Superior temporal gyrus (tissue), 1 donor: ENCODE data around the gene LSM14B.
A peak's percentile ranks its signal among the peaks of the same experiment; 100 is the strongest.
"Not testable (repeated sequence)": the region's sequence is repeated elsewhere in the genome, so short reads cannot be mapped to it uniquely, and the experiment has no call there.

Experiments used
- DNase-seq: peaks from one replicate; pipeline ENCODE4 v3.0.0-alpha.2; 2016; ENCODE audit errors: extremely low spot score

Gene LSM14B

GRCh38 chr20:62112368-62112767 is 9.9 kb upstream of the LSM14B start:
- no peak for DNase-seq

DNA sequence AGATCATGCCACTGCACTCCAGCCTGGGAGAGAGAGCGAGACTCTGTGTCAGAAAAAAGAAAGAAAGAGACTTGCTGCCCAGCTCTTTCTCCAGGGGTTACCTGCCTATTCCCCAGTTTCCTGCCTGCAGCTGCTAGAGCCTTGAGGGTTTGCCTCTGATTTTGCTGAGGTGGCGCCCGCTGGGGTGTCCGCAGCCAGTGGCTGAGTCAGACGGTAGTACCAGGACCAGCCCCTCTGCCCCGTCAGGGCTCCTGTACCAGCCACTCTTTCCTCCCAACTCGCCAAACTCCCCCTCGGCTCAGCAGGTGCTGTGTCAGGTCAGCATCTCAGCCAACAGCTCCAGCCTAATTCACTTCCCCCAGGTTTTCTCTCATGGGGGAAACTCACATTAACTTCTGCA is 7.4 kb upstream of the LSM14B start:
- DNase-seq = no peak

GRCh38 chr20:62115800-62116407 is 6.4 kb upstream of the LSM14B start:
- DNase-seq = not testable (repeated sequence)

DNA sequence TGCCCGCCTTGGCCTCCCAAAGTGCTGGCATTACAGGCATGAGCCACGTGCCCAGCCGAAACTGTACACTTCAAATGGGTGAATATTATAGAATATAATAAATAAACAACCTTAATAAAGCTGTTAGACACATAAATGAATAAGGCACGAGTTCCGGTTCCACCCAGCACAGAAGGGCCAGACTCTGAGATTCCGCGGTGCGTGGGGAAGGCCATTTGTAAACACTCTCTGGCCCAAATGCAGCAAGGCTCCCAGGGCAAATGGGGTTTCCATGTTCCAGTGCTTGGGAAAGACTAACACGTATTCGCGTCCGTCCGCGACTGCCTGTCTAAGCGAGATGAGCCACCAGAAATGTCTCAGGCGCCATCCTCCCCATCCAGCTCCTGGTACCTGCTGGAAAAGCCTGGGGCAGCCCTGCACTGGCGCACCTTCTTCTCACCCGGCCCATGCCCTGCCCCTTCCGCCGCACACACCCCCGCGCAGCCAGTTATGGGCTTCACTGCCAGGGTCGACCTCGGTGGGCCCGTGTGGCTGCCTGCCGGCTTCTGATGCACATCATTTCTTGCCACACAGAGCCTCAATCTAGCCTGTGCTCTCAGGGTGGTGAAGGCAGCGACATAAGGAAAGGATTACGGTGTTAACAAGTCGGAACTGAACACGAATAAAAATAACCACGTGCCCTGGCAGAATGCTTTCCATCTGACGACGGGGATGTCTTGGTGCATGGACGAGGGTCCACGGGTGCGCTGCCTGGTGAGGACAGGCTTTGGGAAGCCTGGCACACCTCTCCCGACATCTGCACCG is 5.5 kb upstream of the LSM14B start:
- no peak for DNase-seq

DNA sequence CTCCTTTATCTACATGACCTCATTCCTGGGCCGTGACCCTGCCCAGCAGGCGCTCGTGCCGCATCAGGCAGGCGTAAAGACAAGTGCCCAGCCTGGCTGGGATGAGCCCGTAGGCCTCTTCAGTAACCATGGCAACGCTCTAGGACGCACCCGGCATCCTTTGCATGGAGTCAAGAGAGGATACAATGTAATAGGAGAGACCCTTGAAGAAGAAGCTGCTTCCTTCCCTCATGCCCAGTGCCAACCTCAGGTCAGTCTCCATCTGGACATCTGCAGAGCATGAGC is 5.0 kb upstream of the LSM14B start:
- DNase-seq = no peak

GRCh38 chr20:62117658-62118057 is 4.6 kb upstream of the LSM14B start:
- no peak for DNase-seq

DNA sequence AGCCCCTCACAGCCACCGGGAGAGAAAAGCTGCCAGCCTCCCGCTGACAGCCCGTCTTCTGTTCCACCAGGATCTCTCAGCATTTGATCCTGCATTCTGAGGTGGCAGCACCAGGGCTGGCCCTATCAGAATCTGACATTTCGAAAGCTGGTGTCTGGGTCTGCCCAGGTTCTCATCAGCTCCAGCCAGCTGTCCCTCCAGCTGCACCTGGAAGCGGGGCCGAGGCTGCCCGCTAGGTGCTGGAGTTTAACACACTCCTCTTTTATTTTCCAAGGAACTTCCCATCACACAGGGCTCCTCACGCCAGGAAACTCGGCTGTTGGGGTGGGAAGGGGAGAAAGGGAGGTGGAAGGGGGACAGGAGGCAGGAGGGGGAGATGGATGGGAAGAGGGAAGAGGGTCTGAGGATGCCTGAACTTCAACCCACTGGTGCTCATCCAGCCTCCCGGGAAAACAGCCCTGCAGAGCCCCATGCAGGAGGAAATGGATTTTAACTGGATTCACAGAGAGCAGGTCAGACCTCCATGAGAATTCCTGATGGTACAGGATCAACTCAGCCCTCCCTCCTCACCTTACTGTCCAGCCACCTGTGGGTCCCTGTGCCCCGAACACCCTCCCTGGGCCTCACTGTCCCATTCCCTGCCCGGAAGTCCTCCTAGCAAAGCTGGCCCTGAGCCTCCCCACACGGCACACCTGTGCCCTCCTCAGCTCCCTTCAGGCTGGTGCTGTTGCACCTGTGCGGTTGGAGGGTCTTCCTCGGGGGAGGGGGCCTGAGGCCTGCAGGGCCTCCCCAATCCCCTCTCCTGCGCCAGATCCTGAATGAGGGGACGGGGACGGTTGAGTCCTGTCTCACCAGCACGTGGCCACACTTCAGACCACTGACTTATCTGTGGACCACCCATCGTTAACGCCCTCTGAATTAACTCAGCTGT is 3.9 kb upstream of the LSM14B start:
- DNase-seq = no peak

GRCh38 chr20:62119115-62119514 is 3.2 kb upstream of the LSM14B start:
- no peak for DNase-seq

- DNase-seq = no peak
These were observed 2.5 kb upstream of the LSM14B start for GRCh38 chr20:62119591-62120364.

- no peak for DNase-seq
These were observed 1.9 kb upstream of the LSM14B start for GRCh38 chr20:62120365-62120762.

- DNase-seq = peak; percentile 56
These were observed 1.1 kb upstream of the LSM14B start for GRCh38 chr20:62120990-62121775.

GRCh38 chr20:62122654-62123449 is 577 bp downstream of the LSM14B start:
- DNase-seq = peak; percentile 9

GRCh38 chr20:62123450-62124118 is 1.3 kb downstream of the LSM14B start:
- DNase-seq = peak; percentile 14

- DNase-seq = no peak
These were observed 3.9 kb downstream of the LSM14B start for GRCh38 chr20:62126141-62126540.

DNA sequence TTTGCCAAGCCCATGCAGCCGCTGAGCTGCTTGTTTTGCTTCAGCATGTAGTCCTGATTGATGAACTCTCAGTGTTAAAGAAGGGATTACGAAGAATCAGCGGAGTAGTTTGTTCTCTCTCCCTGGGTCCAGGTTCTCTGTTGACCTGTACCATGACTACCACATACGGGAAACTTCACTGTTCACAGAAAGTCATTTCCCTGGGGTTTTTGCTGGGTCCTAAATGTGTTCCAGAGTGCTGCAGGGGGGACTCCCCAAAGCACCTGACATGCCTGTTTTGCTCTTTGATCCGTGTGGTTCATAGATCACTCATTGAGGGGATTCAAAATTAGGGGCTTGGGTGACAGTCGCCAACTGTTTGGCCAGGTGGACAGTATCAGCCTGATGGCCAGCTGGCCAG is 5.5 kb downstream of the LSM14B start:
- DNase-seq = no peak

DNA sequence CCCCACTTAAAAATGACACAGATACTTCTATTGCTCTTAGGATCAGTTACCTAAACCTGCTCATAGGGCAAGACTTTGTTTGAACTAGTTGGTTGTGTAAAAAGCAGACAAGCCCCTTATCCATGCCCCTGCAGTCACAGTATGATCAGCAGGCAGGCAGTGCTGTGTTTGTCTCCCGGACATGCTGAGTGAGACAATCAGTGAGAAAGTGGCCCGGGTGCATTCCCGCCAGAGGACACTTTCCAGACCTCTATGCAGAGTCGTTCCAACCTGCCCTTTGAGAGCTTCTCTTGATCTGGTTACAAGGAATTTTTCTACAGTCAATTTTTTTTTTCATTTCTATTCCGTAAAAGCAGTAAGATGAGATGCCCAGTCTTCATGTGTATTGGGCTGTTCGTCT is 6.2 kb downstream of the LSM14B start:
- no peak for DNase-seq

DNA sequence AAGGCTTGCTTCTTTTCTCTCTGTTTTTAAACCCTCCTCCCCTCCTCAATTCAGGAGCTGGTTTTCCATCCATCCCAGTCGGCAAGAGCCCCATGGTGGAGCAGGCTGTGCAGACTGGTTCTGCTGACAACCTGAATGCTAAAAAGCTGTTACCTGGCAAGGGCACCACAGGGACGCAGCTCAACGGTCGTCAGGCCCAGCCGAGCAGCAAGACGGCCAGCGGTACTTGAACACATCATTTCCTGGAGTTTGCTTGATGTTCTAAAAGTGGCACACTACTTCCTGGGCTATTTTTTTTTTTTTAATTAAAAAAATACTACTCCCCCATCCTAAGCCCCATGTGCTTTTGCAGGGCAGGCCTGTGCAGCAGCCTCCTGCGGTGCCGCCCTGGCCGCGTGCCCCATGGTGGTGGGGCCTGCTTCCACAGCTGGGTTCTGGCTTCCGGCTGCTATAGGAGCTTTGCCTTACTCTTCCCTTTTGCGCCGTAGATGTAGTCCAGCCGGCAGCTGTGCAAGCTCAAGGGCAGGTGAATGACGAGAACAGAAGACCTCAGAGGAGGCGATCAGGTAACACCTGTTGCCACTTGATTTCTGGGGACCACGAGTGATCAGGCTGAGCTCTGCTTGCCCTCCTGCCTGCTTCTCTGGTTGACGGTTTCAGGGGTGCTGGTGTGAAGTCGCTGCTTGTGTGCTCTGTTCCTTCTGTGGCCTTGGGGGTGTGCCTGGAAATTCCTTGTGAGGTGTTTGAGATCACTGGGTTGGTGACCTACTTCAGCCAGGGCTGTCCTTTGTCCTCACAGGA is 7.7 kb downstream of the LSM14B start:
- DNase-seq = no peak

GRCh38 chr20:62131560-62132320 is 9.5 kb downstream of the LSM14B start:
- DNase-seq = no peak
